NCI-H187 treated with DMSO at 0.1 percent for 48 hours (cell line): ENCODE data around the gene NELFA.
"Not testable (repeated sequence)": the region's sequence is repeated elsewhere in the genome, so short reads cannot be mapped to it uniquely, and the experiment has no call there.

Experiments used
- DNase-seq: peaks from one replicate; lab custom pipeline; 2025; lab: John Stamatoyannopoulos, UW

Gene NELFA

DNA sequence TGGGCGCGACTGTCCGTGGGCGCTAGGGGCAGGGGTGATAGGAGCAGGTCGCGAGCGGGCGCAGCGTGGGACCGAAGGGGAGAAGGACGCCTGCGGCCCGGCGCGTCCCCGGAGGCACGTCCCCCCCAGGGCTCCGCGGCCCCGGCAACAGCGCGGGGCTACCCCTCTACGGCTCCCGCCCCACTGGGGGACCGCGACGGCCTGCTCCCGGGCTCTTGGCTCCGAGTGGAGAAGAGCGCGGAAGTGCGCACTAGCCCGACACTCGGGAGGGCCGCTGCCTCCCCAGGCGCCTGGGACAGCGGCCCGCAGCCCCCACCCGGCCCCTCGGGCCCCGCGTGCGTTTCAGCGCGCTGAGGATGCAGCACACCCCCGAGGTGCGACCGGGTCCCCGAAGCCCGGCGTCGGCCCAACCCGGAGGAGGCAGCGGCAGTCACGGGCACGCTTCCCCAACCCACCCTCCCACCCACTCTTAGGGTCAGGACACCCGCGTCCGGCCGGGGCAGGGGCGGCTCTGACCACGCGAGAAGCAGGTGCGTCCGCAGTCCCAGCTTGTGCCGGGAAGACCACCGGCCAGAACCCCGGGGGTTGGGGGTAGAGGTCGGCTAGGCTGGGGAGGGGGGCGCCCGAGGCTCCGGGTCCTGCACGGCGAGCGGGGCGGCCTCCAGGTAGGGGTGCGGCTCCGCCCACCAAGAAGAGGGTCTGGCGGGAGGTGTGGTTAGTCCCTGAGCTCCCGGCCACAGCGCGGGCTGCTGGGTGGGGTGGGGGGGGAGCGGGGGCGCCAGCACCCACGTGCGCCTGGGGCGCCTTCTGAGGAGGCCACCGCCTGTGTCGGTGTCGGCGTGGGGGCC lies 31.8 kb upstream of the NELFA start:
- DNase-seq, result no peak

DNA sequence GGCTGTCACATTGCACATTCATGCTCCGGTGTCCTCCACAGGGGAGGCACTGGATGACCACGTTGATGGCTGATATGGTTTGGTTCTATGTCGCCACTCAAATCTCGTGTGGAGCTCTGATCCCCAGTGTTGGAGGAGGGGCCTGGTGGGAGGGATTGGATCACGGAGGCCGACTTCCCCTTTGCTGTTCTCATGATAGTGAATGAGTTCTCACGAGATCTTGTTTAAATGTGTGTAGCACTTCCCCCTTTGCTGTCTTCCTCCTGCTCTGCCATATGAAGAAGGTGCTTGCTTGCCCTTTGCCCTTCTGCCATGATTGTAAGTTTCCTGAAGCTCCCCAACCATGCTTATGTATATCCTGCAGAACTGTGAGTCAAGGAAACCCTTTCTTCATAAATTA lies 28.1 kb upstream of the NELFA start:
- no peak for DNase-seq

DNA sequence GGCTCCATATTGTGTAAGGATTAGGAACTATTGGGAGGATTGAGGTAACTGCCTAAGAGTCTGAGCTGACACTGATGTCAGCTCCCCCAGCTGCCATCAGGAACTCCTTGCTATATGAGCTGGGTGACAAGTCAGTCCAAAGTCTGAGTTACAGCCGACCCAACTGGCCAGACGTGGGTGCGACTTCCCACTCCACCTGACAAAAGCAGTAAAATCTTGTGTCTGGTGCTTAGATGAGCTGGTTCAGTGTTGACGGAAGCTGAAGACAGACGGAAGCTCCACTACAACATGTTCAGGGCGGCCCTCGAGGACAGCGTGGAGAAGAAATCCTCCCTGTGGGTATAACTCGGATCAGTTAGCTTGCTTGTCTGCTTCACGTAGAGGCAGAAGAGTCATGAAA lies 27.6 kb upstream of the NELFA start:
- no peak for DNase-seq

DNA sequence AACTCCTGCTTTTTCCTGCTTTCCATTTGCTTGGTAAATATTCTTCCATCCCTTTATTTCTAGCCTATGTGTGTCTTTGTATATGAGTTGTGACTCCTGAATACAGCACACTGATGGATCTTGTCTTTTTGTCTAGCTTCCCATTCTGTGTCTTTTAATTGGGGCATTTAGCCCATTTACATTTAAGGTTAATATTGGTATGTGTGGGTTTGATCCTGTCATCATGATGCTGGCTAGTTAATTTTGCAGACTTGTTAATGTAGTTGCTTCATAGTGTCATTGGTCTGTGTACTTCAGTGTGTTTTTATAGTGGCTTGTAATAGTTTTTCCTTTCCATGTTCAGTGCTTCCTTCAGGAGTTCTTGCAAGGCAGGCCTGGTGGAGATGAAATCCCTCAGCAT lies 22.4 kb upstream of the NELFA start:
- not testable (repeated sequence) for DNase-seq

DNA sequence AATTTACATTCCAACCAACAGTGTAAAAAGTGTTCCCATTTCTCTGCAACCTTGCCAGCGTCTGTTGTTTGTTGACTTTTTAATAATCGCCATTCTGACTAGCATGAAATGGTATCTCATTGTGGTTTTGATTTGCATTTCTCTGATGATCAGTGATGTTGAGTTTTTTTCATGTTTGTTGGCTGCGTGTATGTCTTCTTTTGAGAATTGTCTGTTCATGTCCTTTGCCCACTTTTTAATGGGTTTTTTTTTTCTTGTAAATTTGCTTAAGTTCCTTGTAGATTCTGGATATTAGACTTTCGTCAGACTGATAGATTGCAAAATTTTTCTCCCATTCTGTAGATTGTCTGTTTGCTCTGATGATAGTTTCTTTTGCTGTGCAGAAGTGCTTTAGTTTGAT lies 18.3 kb upstream of the NELFA start:
- not testable (repeated sequence) for DNase-seq

DNA sequence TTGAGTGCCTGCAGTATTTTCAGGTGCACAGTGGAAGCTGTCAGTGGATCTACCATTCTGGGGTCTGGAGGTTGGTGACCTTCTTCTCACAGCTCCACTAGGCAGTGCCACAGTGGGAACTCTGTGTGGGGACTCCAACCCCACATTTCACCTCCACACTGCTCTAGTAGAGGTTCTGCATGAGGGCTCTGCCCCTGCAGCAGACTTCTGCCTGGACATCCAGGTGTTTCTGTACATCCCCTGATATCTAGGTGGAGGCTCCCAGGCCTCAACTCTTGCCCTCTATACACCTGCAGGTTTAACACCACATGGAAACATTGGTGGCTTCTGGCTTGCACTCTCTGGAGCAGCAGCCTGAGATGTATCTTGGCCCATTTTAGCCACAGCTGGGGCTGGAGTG lies 17.0 kb upstream of the NELFA start:
- no peak for DNase-seq

DNA sequence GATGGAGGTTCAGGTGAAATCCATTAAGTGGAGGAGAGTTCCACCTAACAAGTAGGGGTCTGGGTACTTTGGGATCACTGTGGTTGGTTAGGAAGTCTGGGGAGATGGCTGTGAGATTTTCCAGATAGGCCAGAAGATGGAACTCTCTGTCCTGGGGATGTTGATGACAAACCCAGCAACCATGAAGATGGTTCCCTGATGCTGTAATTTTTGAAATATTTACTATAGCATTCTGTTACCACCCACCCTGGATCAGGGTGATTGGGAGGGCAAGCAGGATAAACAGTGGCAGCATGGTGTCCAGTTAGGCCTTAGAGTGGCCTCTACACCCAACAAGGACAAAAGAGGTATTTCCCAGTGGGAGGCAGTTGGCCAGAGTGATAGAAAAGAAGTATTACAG lies 15.9 kb upstream of the NELFA start:
- no peak for DNase-seq

DNA sequence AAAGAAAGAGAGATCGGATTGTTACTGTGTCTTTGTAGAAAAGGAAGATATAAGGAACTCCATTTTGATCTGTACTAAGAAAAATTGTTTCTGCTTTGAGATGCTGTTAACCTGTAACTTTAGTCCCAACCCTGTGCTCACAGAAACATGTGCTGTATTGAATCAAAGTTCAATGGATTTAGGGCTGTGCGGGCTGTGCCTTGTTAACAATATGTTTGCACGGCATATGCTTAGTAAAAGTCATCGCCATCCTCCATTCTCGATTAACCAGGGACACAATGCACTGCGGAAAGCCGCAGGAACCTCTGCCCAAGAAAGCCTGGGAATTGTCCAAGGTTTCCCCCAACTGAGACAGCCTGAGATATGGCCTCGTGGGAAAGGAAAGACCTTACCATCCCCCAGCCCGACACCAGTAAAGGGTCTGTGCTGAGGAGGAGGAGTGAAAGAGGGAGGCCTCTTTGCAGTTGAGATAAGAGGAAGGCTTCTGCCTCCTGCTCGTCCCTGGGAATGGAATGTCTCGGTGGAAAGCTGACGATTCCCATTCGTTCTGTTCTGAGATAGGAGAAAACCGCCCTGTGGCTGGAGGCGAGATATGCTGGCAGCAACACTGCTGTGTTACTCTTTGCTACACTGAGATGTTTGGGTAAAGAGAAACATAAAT lies 12.7 kb upstream of the NELFA start:
- DNase-seq, result not testable (repeated sequence)

DNA sequence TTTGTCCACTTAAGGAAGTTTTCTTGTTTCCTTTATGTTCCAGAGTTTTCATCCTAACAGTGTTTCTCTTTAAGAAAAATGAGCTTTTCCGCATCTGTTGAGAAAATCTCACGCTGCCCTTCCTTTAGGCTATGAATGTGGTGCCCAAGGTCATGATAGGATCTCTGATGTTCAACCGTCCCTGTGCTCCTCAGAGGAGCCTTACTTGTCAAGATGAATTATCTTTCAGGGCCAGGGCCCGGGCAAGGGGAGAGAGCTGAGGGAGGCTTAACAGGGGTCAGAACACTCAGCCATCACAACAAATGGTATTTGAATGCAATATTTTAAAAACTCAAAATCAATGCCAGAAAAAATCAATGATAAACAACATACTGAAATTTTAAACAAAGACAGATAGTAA lies 6.2 kb upstream of the NELFA start:
- DNase-seq, result no peak

DNA sequence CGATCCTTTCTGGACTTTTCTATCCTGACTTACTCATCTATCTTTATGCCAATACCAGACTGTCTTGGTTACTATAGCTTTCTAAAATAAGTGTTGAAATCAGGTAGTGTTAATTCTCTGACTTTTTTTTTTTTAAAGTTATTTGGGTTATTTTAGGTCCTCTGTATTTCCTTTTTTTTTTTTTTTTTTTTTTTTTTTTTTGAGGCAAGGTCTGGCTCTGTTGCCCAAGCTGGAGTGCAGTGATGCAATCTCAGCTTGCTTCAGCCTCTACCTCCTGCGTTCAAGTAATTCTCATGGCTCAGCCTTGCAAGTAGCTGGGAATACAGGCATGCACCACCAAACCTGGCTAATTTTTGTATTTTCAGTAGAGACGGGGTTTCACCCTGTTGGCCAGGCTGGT lies 2.8 kb upstream of the NELFA start:
- DNase-seq, result no peak

DNA sequence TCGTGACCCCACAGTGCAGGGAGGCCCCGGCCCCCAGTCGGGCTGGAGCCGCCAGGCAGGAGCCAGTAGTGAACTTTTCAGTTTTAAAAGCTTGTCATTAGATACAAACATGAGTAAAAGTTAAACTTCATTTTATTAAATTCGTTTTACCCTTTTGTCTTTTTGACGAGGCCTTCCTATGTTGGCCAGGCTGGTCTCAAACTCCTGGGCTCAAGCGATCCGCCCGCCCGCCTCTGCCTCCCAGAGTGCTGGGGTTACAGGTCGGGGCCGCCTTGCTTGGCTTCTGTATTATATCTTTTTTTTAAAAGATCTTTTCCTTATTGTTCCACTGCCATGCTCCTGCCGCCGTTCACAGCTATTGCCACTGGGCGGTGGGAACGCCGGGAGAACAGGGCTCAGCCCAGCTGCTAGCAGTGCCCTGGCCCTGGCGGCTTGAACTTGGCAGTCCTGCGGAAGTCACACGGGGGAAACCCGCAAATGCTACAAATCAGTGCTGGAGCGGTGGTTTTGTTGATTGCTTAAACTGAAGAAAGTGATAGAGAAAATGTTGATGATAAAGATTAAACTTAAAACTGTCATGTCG lies 968 bp upstream of the NELFA start:
- DNase-seq, result no peak

DNA sequence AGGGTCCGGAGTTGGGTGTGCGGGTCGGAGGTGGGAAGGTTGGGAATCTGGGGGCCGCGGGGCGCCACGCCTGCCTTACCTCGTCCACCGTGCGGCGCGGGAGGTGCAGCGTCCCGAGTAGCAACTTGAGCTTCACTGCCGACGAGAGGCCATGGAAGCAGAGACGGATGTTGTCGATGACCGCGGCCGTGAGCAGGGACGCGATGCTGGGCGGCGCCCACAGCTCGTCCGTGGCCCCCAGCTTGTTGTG lies 178 bp downstream of the NELFA start:
- no peak for DNase-seq

DNA sequence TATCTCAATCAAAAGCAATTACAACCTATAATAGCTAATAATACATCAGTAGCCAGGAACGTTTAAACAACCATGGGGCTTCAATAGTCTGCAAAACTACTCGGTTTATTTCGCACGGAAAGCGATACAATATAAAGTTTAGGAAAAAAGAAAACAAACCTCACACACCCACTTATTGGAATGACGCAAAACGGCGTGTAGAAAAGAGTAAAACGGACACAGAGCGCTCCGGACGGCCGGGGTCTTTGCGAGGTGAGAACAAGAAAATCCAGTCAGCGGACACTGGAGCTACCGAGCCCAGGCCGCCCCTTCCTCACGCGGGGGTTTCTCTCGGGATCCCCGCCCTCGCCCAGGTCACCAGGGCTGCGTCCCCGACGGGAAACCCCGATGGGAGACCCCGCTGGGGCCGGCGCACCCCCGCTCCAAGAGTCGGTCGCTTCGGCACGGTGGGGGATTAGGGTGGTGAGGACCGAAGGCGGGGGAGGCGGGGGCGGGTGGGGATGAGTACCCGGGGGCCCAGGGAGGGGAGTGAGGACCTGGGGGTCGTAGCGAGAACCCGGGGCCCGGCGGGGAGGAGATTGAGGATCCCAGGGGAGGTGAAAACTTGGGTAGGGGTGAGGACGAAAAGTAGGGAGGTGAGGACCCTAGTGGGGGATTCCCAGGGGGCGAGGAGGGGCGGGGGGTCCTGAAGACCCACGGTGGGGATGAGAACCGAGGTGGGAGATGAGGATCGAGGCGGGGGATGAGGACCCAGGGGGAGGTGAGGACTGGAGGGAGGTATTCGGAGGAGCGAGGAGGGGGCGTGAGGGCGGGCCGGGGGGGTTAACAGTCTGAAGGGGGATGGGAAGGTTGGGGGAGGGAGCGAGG lies 737 bp downstream of the NELFA start:
- no peak for DNase-seq

DNA sequence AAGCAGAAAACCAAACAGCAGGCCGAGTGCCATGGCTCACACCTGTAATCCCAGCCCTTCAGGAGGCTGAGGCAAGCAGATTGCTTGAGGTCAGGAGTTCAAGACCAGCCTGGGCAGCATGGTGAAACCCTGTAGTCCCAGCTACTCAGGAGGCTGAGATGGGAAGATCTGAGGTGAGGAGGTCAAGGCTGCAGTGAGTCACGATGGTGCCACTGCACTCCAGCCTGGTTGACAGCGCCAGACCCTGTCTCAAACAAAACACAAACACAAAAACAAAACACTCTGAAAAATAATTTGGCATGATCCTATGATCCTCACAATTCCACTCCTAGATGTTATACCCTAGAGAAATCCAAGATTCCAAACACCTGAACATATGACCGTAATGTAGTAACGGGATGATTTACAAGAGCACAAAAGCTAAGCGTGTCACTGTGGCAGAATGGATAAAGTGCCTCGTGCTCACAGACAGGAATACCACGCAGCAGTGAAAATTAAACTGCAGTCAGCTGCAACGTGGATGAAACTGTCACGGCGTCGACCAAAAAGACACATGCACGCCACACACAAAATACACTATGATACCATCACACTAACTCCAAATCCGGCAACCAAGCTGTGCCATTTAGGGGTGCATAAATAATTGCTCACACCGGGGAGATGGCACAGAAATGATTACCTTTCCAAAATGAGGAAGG lies 1.7 kb downstream of the NELFA start:
- no peak for DNase-seq

DNA sequence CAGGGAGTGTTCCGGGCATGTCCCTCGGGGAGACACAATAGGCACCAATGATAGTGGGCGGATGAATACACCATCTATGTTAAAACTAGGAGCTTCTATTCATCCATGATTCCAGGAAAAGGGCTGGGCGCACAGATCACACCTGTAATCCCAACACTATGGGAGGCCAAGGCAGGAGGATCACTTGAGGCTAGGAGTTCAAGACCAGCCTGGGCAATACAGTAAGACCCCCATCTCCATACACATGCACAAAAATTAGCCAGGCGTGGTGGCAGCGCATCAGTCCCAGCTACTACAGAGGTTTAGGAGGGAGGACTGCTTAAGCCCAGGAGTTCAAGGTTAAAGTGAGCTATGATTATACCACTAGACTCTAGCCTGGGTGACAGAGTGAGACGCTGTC lies 2.4 kb downstream of the NELFA start:
- no peak for DNase-seq

DNA sequence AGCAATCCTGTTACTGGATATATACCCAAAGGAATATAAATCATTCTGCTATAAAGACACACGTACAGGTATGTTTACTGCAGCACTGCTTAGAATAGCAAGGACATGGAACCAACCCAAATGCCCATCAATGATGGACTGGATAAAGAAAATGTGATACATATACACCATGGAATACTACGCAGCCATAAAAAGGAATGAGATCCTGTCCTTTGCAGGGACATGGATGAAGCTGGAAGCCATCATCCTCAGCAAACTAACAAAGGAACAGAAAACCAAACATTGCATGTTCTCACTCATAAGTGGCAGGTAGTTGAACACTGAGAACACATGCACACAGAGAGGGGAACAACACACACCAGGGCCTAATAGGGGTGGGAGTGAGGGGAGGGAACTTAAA lies 5.4 kb downstream of the NELFA start:
- DNase-seq, result not testable (repeated sequence)

DNA sequence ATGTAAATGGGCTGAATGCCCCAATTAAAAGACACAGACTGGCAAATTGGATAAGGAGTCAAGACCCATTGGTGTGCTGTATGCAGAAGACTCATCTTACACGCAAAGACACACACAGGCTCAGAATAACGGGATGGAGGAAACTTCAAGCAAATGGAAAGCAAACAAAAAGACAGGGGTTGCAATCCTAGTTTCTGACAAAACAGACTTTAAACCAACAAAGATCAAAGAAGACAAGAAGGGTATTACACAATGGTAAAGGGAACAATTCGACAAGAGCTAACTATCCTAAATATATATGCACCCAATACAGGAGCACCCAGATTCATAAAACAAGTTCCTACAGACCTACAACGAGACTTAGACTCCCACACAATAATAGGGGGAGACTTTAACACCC lies 9.5 kb downstream of the NELFA start:
- not testable (repeated sequence) for DNase-seq

DNA sequence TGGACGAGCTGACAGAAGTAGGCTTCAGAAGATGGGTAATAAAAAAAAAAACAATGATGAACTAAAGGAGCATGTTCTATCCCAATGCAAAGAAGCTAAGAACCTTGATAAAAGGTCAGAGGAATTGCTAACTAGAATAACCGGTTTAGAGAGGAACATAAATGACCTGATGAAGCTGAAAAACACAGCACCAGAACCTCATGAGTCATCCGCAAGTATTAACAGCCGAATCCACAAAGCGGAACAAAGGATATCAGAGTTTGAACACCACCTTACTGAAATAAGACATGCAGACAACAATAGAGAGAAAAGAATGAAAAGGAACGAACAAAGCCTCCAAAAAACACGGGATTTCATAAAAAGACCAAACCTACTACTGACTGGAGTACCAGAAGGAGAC lies 10.5 kb downstream of the NELFA start:
- DNase-seq, result no peak

DNA sequence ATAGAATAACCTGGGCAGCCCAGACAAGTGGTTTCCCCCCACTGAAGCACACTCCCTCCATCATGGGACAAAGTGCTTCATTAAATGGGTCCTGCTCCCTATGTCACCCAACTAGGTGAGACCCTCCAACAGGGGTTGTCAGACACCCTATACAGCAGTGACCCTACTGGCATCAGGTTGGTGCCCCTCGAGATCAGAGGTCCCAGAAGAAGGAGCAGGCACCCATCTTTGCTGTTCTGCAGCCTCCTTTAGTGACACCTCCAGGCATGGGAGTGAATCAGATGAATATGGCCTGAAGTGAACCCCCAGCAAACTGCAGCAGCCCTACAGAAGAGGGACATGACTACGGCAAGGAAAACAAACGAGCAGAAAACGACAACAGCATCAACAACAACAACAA lies 11.1 kb downstream of the NELFA start:
- DNase-seq, result no peak

DNA sequence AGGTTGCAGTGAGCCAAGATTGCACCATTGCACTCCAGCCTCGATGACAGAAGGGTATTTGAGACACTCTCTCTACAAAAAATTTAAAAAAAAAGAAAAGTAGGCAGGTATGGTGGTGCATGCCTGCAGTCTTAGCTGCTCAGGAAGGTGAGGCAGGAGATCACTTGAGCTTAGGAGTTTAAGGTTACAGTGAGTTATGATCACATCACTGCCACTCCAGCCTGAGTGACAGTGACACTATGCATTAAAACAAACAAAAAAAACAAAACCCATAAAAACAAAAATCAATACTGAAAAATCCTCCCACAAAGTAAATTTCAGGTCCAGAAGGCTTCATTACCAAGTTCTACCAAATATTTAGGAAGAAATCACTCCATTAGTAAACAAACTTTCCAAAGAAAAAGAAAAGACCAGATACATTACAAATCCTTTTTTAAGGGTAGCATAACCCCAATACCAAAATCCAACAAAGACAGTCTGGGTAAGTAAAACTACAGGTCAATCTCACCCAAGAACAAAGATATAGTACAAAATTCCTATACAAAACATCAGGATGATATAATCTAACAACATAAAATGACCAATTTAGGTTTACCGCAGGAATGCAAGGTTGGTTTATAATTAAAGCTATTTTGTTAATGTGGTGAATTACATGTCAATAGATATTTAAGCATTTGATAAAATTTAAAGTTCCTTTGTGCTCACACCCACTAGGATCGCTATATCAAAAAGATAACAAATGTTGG lies 11.7 kb downstream of the NELFA start:
- DNase-seq, result no peak

DNA sequence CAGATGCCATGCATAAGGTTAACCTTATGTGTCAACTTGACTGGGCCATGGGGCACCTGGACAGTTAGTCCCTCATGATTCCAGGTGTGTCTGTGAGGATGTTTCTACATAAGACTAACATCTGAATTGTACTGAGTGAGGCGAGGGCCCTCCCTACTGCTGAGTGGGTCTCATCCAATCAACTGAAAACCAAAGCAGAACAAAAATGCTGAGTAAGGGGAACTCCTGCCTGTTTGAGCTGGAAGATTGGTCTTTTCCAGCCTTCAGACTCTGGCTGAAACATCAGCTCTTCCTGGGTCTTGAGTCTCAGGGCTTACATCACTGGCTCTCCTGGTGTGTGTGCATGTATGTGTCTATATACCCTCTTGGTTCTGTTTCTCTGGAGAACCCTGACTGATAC lies 13.8 kb downstream of the NELFA start:
- DNase-seq, result no peak
